PC-9 (cell line): ENCODE results near the gene TUBB4B.

Source experiments
- CTCF ChIP-seq: fragments of 200-600 bp; sonication (generic); conservative IDR thresholded peaks from 2 replicates; pipeline ENCODE4 v1.6.1; 2017; ENCODE audit warnings: mixed run types, antibody characterized with exemption, mild to moderate bottlenecking, moderate library complexity
- EZH2 ChIP-seq: fragments of 200-600 bp; sonication (generic); IDR thresholded peaks from 2 replicates; pipeline ENCODE4 v1.8.0; 2017; ENCODE audit warnings: antibody characterized with exemption, low read depth

- no peak for TF ChIP-seq CTCF
- TF ChIP-seq EZH2, result no peak
Observed at GRCh38 chr9:137241490-137242268, 592 bp downstream of the TUBB4B start.
